WI38 (cell line): ENCODE results near the gene ZNF780A.

Experiments
- H3K4me3 ChIP-seq: 2 replicates; pipeline ENCODE4 v1.5.1; 2011; ENCODE audit warnings: low read depth, mild to moderate bottlenecking, control low read depth, low read length
- CTCF ChIP-seq: IDR thresholded peaks from 2 replicates; pipeline ENCODE4 v1.5.1; 2012; ENCODE audit warnings: low read depth, mild to moderate bottlenecking, control low read depth, low read length

ZNF780A gene

GRCh38 chr19:40026597-40026970 lies 64.2 kb downstream of the ZNF780A start:
- TF ChIP-seq CTCF = no peak
- no peak overlapping the region for H3K4me3 ChIP-seq

GRCh38 chr19:40025938-40026596 lies 64.7 kb downstream of the ZNF780A start:
- no peak overlapping the region for H3K4me3 ChIP-seq
- TF ChIP-seq CTCF = no peak

- no peak overlapping the region for H3K4me3 ChIP-seq
- no peak for TF ChIP-seq CTCF
These were observed 66.8 kb downstream of the ZNF780A start for GRCh38 chr19:40023969-40024368.
